Keratinocyte (primary cell): ENCODE results near the gene ITGB5. TPM values are rescaled to one million over a fixed set of nuclear protein-coding genes. Genes with fewer than 3 reads are reported as not detected.

Source experiments
- DNase-seq: peaks from one replicate; pipeline ENCODE4 v3.0.0-alpha.2; 2011; ENCODE audit warnings: low read depth, missing footprints, low spot score
- FAIRE-seq: peaks from 2 replicates; lab custom pipeline; 2011; peaks lifted over from hg19 to GRCh38; lab: Jason Lieb, UNC
- H2AFZ ChIP-seq: 2 replicates; pipeline ENCODE4 v1.6.0; 2012; ENCODE audit warnings: low read length, control low read depth, inconsistent platforms; ENCODE audit not compliant: control insufficient read depth
- H3K27ac ChIP-seq: 2 replicates; pipeline ENCODE4 v1.5.1; 2011; ENCODE audit warnings: low read length; ENCODE audit not compliant: control insufficient read depth, insufficient read depth
- H3K27me3 ChIP-seq: 3 replicates; pipeline ENCODE4 v1.6.0; 2011; ENCODE audit warnings: low read length; ENCODE audit not compliant: control insufficient read depth, insufficient read depth; ENCODE audit errors: extremely low read depth
- H3K36me3 ChIP-seq, 2 experiments: 2 replicates in 1 of 2; 3 replicates in 1 of 2; pipeline ENCODE4 v1.5.1; 2011; ENCODE audit warnings: low read length in 2 of 2, mild to moderate bottlenecking in 1 of 2; ENCODE audit not compliant: control insufficient read depth in 2 of 2, insufficient read depth in 2 of 2; ENCODE audit errors: extremely low read depth in 1 of 2
- H3K4me1 ChIP-seq: 3 replicates; pipeline ENCODE4 v1.5.1; 2011; ENCODE audit warnings: low read length; ENCODE audit not compliant: control insufficient read depth, insufficient read depth; ENCODE audit errors: extremely low read depth
- H3K4me2 ChIP-seq: 3 replicates; pipeline ENCODE4 v1.6.0; 2011; ENCODE audit warnings: low read depth, low read length; ENCODE audit not compliant: control insufficient read depth, insufficient read depth; ENCODE audit errors: extremely low read depth
- H3K4me3 ChIP-seq, 3 experiments: fragments of 200-600 bp in 1 of 3; sonication (generic) in 1 of 3; 2 replicates in 2 of 3; 3 replicates in 1 of 3; pipeline ENCODE4 v1.5.1; 2011 to 2016; ENCODE audit warnings: low read length in 3 of 3, mild to moderate bottlenecking in 3 of 3, control low read depth in 2 of 3, inconsistent platforms in 1 of 3, low read depth in 1 of 3, mixed read lengths in 1 of 3, mixed run types in 1 of 3, moderate library complexity in 1 of 3; ENCODE audit not compliant: control insufficient read depth in 2 of 3, insufficient read depth in 2 of 3; ENCODE audit errors: extremely low read depth in 1 of 3
- H3K79me2 ChIP-seq: 2 replicates; pipeline ENCODE4 v1.6.0; 2012; ENCODE audit warnings: low read length; ENCODE audit not compliant: control insufficient read depth, insufficient read depth
- H3K9ac ChIP-seq: 3 replicates; pipeline ENCODE4 v1.6.0; 2011; ENCODE audit warnings: low read length; ENCODE audit not compliant: control insufficient read depth, insufficient read depth; ENCODE audit errors: extremely low read depth
- H3K9me1 ChIP-seq: 3 replicates; pipeline ENCODE4 v1.6.0; 2011; ENCODE audit warnings: low read length; ENCODE audit not compliant: control insufficient read depth, insufficient read depth; ENCODE audit errors: extremely low read depth
- H3K9me3 ChIP-seq: 2 replicates; pipeline ENCODE4 v1.5.1; 2012; ENCODE audit warnings: low read depth, low read length; ENCODE audit not compliant: control insufficient read depth
- H4K20me1 ChIP-seq: 3 replicates; pipeline ENCODE4 v1.6.0; 2011; ENCODE audit warnings: low read length; ENCODE audit not compliant: control insufficient read depth, insufficient read depth; ENCODE audit errors: extremely low read depth
- CTCF ChIP-seq, 3 experiments: IDR thresholded peaks in 1 of 3; conservative IDR thresholded peaks in 1 of 3; optimal IDR thresholded peaks in 1 of 3; 2 replicates in 2 of 3; 3 replicates in 1 of 3; pipeline versions ENCODE3 to v1.5.1; 2011; ENCODE audit warnings: low read length in 3 of 3, mild to moderate bottlenecking in 3 of 3, moderate library complexity in 2 of 3, control low read depth in 1 of 3, inconsistent platforms in 1 of 3; ENCODE audit not compliant: insufficient read depth in 2 of 3; ENCODE audit errors: extremely low read depth in 1 of 3
- EZH2 ChIP-seq: IDR thresholded peaks from one replicate; pipeline ENCODE4 v1.6.1; 2012; ENCODE audit warnings: inconsistent platforms, mild to moderate bottlenecking, low read length, moderate library complexity
- dilution Hi-C: fragments of 300-500 bp; cut with MboI; formaldehyde crosslinking; loops from one replicate; pipeline ENCODE4 v1.7.0; 2020; ENCODE audit warnings: low sequenced_read_pairs; ENCODE audit not compliant: extremely low pct_ligation_motif_present
- polyA plus RNA-seq, 5 experiments: library from polyadenylated mRNA; depleted of rRNA in 3 of 5; stranded (reverse) in 3 of 5; stranded (forward) in 1 of 5; unstranded in 1 of 5; fragments of >200 nt; gene quantifications; 1 replicate in 1 of 5; 2 replicates in 3 of 5; 3 replicates in 1 of 5; pipeline versions ENCODE4 v1.2.1 to v1.2.3, GENCODE V29; 2011 to 2012; ENCODE audit warnings: missing spikeins in 2 of 5, low read depth in 1 of 5, low replicate concordance in 1 of 5

Gene ITGB5
- polyA plus RNA-seq, 1 donor (not counting 4 experiments of a cell fraction or from before 2014, with no cell fraction given) = 136 TPM

- Histone ChIP-seq H3K9ac (no peak overlapping the region), H3K79me2 (peaks cover 25% of the 10 kb centered on the region), H3K36me3 (peaks cover 3 to 13% of the 10 kb centered on the region in 2 experiments), H3K27me3 (no peaks in the 10 kb centered on the region), H2AFZ (no peak overlapping the region), H4K20me1 (no peaks in the 10 kb centered on the region), H3K4me3 (no peak overlapping the region), H3K9me1 (no peaks in the 10 kb centered on the region), H3K4me2 (no peak overlapping the region), H3K4me1 (peaks cover 21% of the 10 kb centered on the region), H3K27ac (no peak overlapping the region), H3K9me3 (no peaks in the 10 kb centered on the region)
- FAIRE-seq = no peak
- DNase-seq = no peak
- TF ChIP-seq EZH2 (no peak), CTCF (optimal IDR thresholded peaks at IDR 0.05 in 1 of 3, IDR thresholded peaks at IDR 0.05 in 1 of 3, conservative IDR thresholded peaks at IDR 0.05 in 1 of 3; ENCODE audit: extremely low read depth in 1 of 3, insufficient read depth in 2 of 3, low read length in 3 of 3) (no peak)
- dilution Hi-C loops = no loop called here
Observed at GRCh38 chr3:124856677-124857076, 30.5 kb downstream of the ITGB5 start.

GRCh38 chr3:124854009-124854408 is 33.2 kb downstream of the ITGB5 start:
- Histone ChIP-seq H3K27me3 (no peaks in the 10 kb centered on the region), H3K27ac (no peak overlapping the region), H3K4me2 (no peak overlapping the region), H3K9me3 (no peaks in the 10 kb centered on the region), H2AFZ (no peak overlapping the region), H3K4me3 (no peak overlapping the region), H3K9me1 (no peaks in the 10 kb centered on the region), H3K9ac (no peak overlapping the region), H3K79me2 (peaks cover 24% of the 10 kb centered on the region), H3K36me3 (peaks cover 3 to 9% of the 10 kb centered on the region in 2 experiments), H3K4me1 (peaks cover 17% of the 10 kb centered on the region), H4K20me1 (no peaks in the 10 kb centered on the region)
- no peak for TF ChIP-seq CTCF (optimal IDR thresholded peaks at IDR 0.05 in 1 of 3, IDR thresholded peaks at IDR 0.05 in 1 of 3, conservative IDR thresholded peaks at IDR 0.05 in 1 of 3; ENCODE audit: extremely low read depth in 1 of 3, insufficient read depth in 2 of 3, low read length in 3 of 3)
- TF ChIP-seq EZH2 = no peak
- no peak for DNase-seq
- dilution Hi-C loops = no loop called here
- no peak for FAIRE-seq
